Panc1 (cell line): ENCODE results near the gene CSTPP1. TPM values are rescaled to one million over a fixed set of nuclear protein-coding genes. Genes with fewer than 3 reads are reported as not detected.
"Not testable (repeated sequence)": the region's sequence is repeated elsewhere in the genome, so short reads cannot be mapped to it uniquely, and the experiment has no call there.

ENCODE experiments used
- ATAC-seq: fragments of 200-7000 bp; cut with Tn5 transposase; 2 replicates; pipeline ENCODE4 v1.9.1; 2020; ENCODE audit warnings: mild to moderate bottlenecking, moderate library complexity
- BruUV-seq: library from RNA; stranded (reverse); fragments of 400-500 nt; replicated peaks from 2 replicates; lab custom pipeline; 2021; lab: Mats Ljungman, UMichigan
- CTCF ChIA-PET: fragments of 300-600 bp; sonication (Branson Sonifier 250); formaldehyde crosslinking; loops from one replicate; lab custom pipeline; 2022; ENCODE audit warnings: antibody characterized with exemption; lab: Charles Lee
- POLR2A ChIA-PET: fragments of 300-600 bp; sonication (Branson Sonifier 250); formaldehyde crosslinking; loops from one replicate; lab custom pipeline; 2022; ENCODE audit warnings: antibody characterized with exemption; lab: Charles Lee
- DNase-seq: peaks from one replicate; pipeline ENCODE4 v3.0.0-alpha.2; 2010; ENCODE audit warnings: low read depth, low spot score
- H3K27ac ChIP-seq: 2 replicates; pipeline ENCODE4 v1.5.1; 2011; ENCODE audit warnings: mild to moderate bottlenecking, low read length, inconsistent platforms
- H3K27me3 ChIP-seq: fragments of 200-500 bp; sonication (Bioruptor generic); 2 replicates; pipeline ENCODE4 v1.6.0; 2014; ENCODE audit warnings: low read length, inconsistent platforms; ENCODE audit not compliant: control insufficient read depth, insufficient read depth
- H3K36me3 ChIP-seq: fragments of 200-500 bp; sonication (Bioruptor generic); 2 replicates; pipeline ENCODE4 v1.5.1; 2014; ENCODE audit warnings: inconsistent platforms, mild to moderate bottlenecking, low read length, moderate library complexity; ENCODE audit not compliant: control insufficient read depth, insufficient read depth
- H3K4me1 ChIP-seq: 2 replicates; pipeline ENCODE4 v1.5.1; 2011; ENCODE audit warnings: inconsistent platforms, mild to moderate bottlenecking, low read length, moderate library complexity; ENCODE audit not compliant: control insufficient read depth, insufficient read depth
- H3K4me3 ChIP-seq, 2 experiments: 2 replicates each; pipeline ENCODE4 v1.5.1; 2011 to 2012; ENCODE audit warnings: low read depth in 2 of 2, low read length in 2 of 2, mild to moderate bottlenecking in 2 of 2, inconsistent platforms in 1 of 2, moderate library complexity in 1 of 2
- H3K9me3 ChIP-seq: fragments of 200-500 bp; sonication (Bioruptor generic); 2 replicates; pipeline ENCODE4 v1.5.1; 2014; ENCODE audit warnings: low read depth, mild to moderate bottlenecking, inconsistent platforms, low read length, moderate library complexity; ENCODE audit not compliant: control insufficient read depth, insufficient read depth
- POLR2AphosphoS5 ChIP-seq: IDR thresholded peaks from 2 replicates; pipeline ENCODE4 v1.6.1; 2012; ENCODE audit warnings: mild to moderate bottlenecking, low read depth, low read length, moderate library complexity
- SIN3A ChIP-seq: IDR thresholded peaks from 2 replicates; pipeline ENCODE4 v1.6.1; 2012; ENCODE audit warnings: low read depth, mild to moderate bottlenecking, low read length, moderate library complexity, borderline replicate concordance; ENCODE audit not compliant: insufficient read depth
- TCF7L2 ChIP-seq: IDR thresholded peaks from 2 replicates; pipeline ENCODE4 v1.6.1; 2011; ENCODE audit warnings: mild to moderate bottlenecking, low read depth, low read length, inconsistent platforms
- in situ Hi-C: cut with HindIII; loops from 2 replicates; pipeline ENCODE4 v1.10.0; 2016; ENCODE audit warnings: low sequenced_read_pairs, low pct_unique_long_range_greater_than_20kb
- intact Hi-C: fragments of 100-400 bp; cut with micrococcal nuclease; formaldehyde crosslinking; loops from one replicate; pipeline ENCODE4 v1.10.0; 2022; ENCODE audit not compliant: unreplicated experiment
- total RNA-seq: library from RNA; stranded (reverse); gene quantifications from one replicate; pipeline ENCODE4 v1.2.1, GENCODE V29; 2021; ENCODE audit not compliant: unreplicated experiment
- TF ChIP-seq, protein P1 (sequence below), 2 experiments: IDR thresholded peaks; 2 replicates each; pipeline ENCODE4 v1.6.1; 2011 to 2012; ENCODE audit warnings: low read depth in 2 of 2, control low read depth in 1 of 2, low read length in 1 of 2, mild to moderate bottlenecking in 1 of 2, moderate library complexity in 1 of 2; ENCODE audit not compliant: insufficient read depth in 1 of 2
- TF ChIP-seq, protein P2 (sequence below): fragments of 450-650 bp; IDR thresholded peaks from 2 replicates; pipeline ENCODE4 v1.5.1; 2017; ENCODE audit warnings: mild to moderate bottlenecking

Gene CSTPP1
- total RNA-seq, 1 experiment from 2014 or later = 29.0 TPM

DNA sequence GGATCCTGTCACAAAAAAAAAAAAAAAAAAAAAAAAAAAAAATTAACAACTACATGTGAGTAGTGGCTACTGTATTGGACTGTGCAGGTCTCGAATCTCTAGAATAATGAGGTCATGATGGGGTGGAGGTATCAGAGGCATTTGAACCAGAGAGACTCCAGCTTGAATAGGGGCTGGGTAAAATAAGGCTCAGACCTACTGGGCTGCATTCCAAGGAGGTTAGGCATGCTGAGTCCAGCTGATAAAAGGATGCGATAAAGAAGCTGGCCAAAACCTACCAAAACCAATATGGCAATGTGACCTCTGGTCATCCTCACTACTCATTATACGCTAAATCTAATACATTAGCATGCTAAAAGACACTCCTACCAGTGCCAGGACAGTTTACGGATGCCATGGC, 255.6 kb downstream of the CSTPP1 start:
- intact Hi-C loops = no loop called here
- ATAC-seq = no peak
- BruUV-seq = no TSS peak

DNA sequence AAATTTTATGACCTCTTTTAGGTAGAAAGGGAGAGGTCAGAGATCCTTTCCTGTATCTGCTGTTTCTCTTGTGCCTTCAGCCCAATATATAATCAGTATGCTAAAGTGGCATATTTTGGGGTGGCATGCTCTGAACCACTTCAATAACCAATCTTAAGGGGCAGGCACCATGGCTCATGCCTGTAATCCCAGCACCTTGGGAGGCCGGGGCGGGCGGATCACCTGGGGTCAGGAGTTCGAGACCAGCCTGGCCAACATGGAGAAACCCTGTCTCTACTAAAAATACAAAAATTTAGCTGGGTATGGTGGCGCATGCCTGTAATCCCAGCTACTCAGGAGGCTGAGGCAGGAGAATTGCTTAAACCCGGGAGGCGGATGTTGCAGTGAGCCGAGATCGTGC, 261.6 kb downstream of the CSTPP1 start:
- H3K36me3 ChIP-seq, in situ Hi-C loops, DNase-seq, H3K4me3 ChIP-seq, POLR2A ChIA-PET, intact Hi-C loops, H3K4me1 ChIP-seq, CTCF ChIA-PET, ATAC-seq, BruUV-seq, H3K27me3 ChIP-seq, H3K9me3 ChIP-seq, H3K27ac ChIP-seq: not testable (repeated sequence)

More for the DNA sequence above, 255.6 kb downstream of the CSTPP1 start:
- H3K9me3 ChIP-seq = no peaks in the 10 kb centered on the region
- no peak for TF ChIP-seq POLR2AphosphoS5
- TF ChIP-seq TCF7L2 = no peak
- TF ChIP-seq, protein P1, sequence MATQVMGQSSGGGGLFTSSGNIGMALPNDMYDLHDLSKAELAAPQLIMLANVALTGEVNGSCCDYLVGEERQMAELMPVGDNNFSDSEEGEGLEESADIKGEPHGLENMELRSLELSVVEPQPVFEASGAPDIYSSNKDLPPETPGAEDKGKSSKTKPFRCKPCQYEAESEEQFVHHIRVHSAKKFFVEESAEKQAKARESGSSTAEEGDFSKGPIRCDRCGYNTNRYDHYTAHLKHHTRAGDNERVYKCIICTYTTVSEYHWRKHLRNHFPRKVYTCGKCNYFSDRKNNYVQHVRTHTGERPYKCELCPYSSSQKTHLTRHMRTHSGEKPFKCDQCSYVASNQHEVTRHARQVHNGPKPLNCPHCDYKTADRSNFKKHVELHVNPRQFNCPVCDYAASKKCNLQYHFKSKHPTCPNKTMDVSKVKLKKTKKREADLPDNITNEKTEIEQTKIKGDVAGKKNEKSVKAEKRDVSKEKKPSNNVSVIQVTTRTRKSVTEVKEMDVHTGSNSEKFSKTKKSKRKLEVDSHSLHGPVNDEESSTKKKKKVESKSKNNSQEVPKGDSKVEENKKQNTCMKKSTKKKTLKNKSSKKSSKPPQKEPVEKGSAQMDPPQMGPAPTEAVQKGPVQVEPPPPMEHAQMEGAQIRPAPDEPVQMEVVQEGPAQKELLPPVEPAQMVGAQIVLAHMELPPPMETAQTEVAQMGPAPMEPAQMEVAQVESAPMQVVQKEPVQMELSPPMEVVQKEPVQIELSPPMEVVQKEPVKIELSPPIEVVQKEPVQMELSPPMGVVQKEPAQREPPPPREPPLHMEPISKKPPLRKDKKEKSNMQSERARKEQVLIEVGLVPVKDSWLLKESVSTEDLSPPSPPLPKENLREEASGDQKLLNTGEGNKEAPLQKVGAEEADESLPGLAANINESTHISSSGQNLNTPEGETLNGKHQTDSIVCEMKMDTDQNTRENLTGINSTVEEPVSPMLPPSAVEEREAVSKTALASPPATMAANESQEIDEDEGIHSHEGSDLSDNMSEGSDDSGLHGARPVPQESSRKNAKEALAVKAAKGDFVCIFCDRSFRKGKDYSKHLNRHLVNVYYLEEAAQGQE (IDR thresholded peaks at IDR 0.05; ENCODE audit: insufficient read depth in 1 of 2, low read depth in 2 of 2, low read length in 1 of 2) = no peak
- no peak for TF ChIP-seq SIN3A
- TF ChIP-seq, protein P2, sequence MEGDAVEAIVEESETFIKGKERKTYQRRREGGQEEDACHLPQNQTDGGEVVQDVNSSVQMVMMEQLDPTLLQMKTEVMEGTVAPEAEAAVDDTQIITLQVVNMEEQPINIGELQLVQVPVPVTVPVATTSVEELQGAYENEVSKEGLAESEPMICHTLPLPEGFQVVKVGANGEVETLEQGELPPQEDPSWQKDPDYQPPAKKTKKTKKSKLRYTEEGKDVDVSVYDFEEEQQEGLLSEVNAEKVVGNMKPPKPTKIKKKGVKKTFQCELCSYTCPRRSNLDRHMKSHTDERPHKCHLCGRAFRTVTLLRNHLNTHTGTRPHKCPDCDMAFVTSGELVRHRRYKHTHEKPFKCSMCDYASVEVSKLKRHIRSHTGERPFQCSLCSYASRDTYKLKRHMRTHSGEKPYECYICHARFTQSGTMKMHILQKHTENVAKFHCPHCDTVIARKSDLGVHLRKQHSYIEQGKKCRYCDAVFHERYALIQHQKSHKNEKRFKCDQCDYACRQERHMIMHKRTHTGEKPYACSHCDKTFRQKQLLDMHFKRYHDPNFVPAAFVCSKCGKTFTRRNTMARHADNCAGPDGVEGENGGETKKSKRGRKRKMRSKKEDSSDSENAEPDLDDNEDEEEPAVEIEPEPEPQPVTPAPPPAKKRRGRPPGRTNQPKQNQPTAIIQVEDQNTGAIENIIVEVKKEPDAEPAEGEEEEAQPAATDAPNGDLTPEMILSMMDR = no peak
- no peak for DNase-seq
- H3K27ac ChIP-seq = no peak overlapping the region
- H3K27me3 ChIP-seq = no peaks in the 10 kb centered on the region
- CTCF ChIA-PET = interaction anchor here (0.6 to 0.7 kb wide), 2 partner anchors 23 to 68 kb away, joined by 3 to 13 read pairs; partner anchors contain the start of gene DDB2
- H3K4me3 ChIP-seq = no peak overlapping the region
- H3K4me1 ChIP-seq = peaks cover 26% of the 10 kb centered on the region
- POLR2A ChIA-PET = interaction anchor here (0.5 to 0.7 kb wide), 2 partner anchors 9 to 14 kb away, joined by 14 to 21 read pairs; no protein-coding TSS in a partner anchor
- in situ Hi-C loops = no loop called here
- H3K36me3 ChIP-seq = no peaks in the 10 kb centered on the region

DNA sequence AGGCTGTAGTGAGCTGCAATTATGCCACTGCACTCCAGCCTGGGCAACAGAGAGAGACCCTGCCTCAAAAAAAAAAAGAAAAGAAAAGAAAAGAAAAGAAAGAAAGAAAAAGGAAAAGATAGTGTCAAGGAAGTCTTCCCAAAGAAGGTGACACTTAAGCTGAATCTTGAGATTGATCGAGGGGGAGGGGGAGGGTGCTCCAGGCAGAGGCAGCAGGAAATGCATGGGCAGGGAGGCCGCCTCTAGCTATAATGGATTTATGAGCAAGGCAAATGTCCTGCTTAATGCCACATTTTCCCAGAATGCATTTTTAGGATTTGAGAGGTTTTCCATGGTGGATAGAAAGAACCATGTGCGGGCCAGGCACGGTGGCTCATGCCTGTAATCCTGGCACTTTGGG, 264.5 kb downstream of the CSTPP1 start:
- H3K36me3 ChIP-seq = no peaks in the 10 kb centered on the region
- in situ Hi-C loops (no loop called here), intact Hi-C loops (no loop called here)
- H3K4me1 ChIP-seq = no peaks in the 10 kb centered on the region
- H3K27ac ChIP-seq = no peak overlapping the region
- DNase-seq (no peak), ATAC-seq (no peak)
- no TSS peak for BruUV-seq
- no peaks in the 10 kb centered on the region for H3K9me3 ChIP-seq
- TF ChIP-seq, protein P2 = no peak
- no peak for TF ChIP-seq SIN3A
- TF ChIP-seq, protein P1 (IDR thresholded peaks at IDR 0.05; ENCODE audit: insufficient read depth in 1 of 2, low read depth in 2 of 2, low read length in 1 of 2) = no peak
- no peak for TF ChIP-seq POLR2AphosphoS5
- no peak for TF ChIP-seq TCF7L2
- H3K4me3 ChIP-seq = no peak overlapping the region
- H3K27me3 ChIP-seq = no peaks in the 10 kb centered on the region
- POLR2A ChIA-PET = interaction anchor here (0.7 to 0.9 kb wide), 2 partner anchors 9 to 13 kb away, joined by 9 to 21 read pairs; no protein-coding TSS in a partner anchor
- CTCF ChIA-PET = interaction anchor here (0.6 kb wide), 1 partner anchor 59 kb away, joined by 4 read pairs; no protein-coding TSS in a partner anchor
